SW480 (cell line): ENCODE measurements around the gene NEFH.
A peak's percentile ranks its signal among the peaks of the same experiment; 100 is the strongest.
"Not testable (repeated sequence)": the region's sequence is repeated elsewhere in the genome, so short reads cannot be mapped to it uniquely, and the experiment has no call there.

Experiments
- DNase-seq: peaks from one replicate; pipeline ENCODE4 v3.0.0-alpha.2; 2016; ENCODE audit warnings: low spot score

Gene NEFH, protein sequence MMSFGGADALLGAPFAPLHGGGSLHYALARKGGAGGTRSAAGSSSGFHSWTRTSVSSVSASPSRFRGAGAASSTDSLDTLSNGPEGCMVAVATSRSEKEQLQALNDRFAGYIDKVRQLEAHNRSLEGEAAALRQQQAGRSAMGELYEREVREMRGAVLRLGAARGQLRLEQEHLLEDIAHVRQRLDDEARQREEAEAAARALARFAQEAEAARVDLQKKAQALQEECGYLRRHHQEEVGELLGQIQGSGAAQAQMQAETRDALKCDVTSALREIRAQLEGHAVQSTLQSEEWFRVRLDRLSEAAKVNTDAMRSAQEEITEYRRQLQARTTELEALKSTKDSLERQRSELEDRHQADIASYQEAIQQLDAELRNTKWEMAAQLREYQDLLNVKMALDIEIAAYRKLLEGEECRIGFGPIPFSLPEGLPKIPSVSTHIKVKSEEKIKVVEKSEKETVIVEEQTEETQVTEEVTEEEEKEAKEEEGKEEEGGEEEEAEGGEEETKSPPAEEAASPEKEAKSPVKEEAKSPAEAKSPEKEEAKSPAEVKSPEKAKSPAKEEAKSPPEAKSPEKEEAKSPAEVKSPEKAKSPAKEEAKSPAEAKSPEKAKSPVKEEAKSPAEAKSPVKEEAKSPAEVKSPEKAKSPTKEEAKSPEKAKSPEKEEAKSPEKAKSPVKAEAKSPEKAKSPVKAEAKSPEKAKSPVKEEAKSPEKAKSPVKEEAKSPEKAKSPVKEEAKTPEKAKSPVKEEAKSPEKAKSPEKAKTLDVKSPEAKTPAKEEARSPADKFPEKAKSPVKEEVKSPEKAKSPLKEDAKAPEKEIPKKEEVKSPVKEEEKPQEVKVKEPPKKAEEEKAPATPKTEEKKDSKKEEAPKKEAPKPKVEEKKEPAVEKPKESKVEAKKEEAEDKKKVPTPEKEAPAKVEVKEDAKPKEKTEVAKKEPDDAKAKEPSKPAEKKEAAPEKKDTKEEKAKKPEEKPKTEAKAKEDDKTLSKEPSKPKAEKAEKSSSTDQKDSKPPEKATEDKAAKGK

DNA sequence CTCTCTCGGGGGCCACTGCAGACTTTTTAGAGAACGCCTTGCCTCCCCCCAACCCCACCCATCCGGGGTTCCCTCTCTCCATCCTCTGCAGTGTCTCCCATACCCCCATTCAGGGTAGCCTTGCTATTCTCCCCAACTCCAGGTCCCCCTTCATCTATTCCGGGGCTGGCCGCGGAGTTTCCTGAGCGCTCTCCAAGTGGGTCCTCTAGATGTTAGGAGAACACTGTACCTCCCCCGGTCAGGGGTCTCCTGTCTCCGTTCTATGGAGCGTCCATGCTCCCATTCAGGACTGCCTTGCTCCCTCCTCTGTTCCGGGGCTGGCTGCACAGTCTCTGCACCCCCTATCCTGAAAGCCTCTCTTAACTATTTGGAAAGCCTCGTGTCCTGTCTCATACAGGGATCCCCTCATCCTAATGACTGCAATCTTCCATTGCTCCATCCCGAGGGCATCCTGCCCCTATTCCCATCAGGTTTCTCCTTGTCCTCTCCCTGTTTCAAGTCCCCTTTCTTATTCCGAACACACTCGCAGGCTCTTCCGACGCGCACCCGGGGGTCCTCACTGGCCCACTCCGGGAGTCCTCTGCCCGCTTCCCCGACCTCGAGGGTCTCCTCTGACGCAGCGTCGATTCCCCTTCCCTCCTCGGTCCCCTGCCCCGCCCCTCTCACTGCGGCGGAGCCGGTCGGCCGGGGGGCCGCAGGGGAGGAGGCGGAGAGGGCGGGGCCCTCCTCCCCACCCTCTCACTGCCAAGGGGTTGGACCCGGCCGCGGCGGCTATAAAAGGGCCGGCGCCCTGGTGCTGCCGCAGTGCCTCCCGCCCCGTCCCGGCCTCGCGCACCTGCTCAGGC lies at the start of gene NEFH:
TSS of gene NEFH (plus strand) at position 802 of the 845 bp plus-strand sequence. CDS start 45 bp downstream, outside the sequence.
- no peak for DNase-seq

DNA sequence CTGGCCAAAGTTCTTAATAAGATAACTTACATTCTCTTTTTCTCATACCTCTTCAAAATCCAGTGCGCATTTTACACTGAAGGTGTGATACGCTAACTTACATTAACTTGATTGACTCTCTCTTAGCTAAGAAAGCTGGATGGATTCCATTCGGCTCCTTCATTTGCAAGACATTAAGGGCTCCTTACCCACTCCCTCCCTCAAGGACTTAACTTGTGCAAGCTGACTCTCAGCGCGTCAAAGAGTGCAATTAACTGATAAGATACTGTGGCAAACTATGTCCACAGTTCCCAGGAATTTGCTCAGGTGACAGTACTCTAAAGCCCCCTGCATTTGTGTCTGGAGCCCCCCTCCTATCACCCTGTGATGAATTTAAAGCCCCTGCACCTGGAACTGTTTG lies 48.0 kb upstream of the NEFH start:
- DNase-seq = no peak

GRCh38 chr22:29433856-29434255 lies 46.2 kb upstream of the NEFH start:
- no peak for DNase-seq

DNA sequence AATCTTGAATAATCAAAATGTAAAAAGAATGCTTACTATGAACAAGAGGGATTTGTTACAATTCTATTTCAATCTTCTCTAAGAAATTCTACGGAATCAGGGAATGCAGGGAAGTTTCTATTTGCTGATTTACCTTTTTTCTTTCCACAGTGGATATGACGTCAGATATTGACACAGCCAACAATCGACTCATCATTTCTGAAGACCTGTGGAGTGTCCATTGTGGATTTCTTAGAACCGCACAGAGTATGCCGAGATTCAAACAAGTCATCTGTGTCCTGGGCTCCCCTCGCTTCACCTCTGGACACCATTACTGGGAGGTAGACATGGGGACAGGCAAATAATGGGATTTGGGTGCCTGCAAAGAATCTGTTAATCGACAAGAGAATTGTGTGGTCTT lies 45.7 kb upstream of the NEFH start:
- no peak for DNase-seq

- DNase-seq = no peak
Observed at GRCh38 chr22:29435236-29436136, 44.5 kb upstream of the NEFH start.

DNA sequence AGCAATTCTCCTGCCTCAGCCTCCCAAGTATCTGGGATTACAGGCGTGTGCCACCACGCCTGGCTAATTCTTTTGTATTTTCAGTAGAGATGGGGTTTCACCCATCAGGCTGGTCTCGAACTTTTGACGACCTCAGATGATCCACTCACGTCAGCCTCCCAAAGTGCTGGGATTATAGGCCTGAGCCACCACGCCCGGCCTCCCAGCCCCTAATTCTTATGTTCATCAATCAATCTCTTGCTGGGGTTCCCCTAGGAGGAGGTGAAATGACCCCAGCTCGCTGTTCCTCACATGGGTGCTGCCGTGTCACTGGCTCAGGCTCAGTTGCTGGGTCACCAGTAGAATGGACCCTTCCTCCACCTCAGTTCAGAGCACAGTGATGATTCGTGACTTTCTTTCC lies 41.7 kb upstream of the NEFH start, which contains the start of gene RFPL1:
TSS of gene RFPL1 (plus strand) at position 301 of the 400 bp plus-strand sequence.
- DNase-seq = not testable (repeated sequence)

DNA sequence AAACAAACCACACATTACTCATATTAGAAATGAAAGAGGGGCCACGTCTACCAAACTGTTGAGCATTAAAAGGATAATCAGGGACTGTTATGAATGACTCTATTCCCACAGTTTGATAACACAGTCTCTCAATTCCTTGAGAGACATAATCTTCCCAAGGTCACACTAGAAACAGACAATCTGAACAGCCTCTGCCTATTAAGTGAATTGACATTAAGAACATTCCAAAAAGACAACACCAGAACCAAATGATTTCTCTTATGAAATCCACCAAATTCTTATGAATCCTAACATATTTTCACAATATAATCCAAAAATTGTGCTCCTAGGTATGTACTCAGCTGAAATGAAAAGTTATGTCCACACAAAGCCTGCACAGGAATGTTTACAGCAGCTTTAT lies 37.0 kb upstream of the NEFH start:
- DNase-seq = no peak

- DNase-seq = no peak
Observed at GRCh38 chr22:29443452-29443851, 36.6 kb upstream of the NEFH start.

GRCh38 chr22:29443861-29444792 lies 35.9 kb upstream of the NEFH start:
- DNase-seq = no peak

GRCh38 chr22:29445508-29445907 lies 34.5 kb upstream of the NEFH start:
- DNase-seq = no peak

DNA sequence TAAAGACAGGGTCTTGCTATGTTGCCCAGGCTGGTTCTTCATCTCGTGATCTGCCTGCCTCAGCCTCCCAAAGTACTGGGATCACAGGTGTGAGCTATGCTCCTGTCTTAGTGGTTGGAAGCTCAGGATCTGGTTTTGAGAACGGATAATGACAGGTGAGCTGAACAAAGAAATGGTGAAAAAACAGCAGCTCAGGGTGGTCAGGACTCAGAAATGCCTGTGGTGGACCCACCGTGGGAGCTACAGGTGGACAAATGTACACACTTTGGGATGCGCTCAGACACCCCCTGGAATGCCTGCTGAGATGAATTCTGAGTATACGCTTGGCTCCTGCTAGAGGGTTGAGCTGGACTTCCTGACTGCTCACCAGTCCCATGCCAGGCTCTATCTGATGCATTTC lies 32.1 kb upstream of the NEFH start:
- DNase-seq = no peak

GRCh38 chr22:29449296-29449875 lies 30.6 kb upstream of the NEFH start:
- DNase-seq = no peak

- no peak for DNase-seq
Observed at GRCh38 chr22:29450222-29450621, 29.8 kb upstream of the NEFH start.

GRCh38 chr22:29451863-29452262 lies 28.2 kb upstream of the NEFH start:
- no peak for DNase-seq

- DNase-seq = no peak
Observed at GRCh38 chr22:29454276-29454675, 25.7 kb upstream of the NEFH start.

- DNase-seq = no peak
Observed at GRCh38 chr22:29456211-29456671, 23.8 kb upstream of the NEFH start.

GRCh38 chr22:29457730-29458129 lies 22.3 kb upstream of the NEFH start:
- peak; percentile 62 for DNase-seq

- no peak for DNase-seq
Observed at GRCh38 chr22:29458551-29458950, 21.5 kb upstream of the NEFH start.

DNA sequence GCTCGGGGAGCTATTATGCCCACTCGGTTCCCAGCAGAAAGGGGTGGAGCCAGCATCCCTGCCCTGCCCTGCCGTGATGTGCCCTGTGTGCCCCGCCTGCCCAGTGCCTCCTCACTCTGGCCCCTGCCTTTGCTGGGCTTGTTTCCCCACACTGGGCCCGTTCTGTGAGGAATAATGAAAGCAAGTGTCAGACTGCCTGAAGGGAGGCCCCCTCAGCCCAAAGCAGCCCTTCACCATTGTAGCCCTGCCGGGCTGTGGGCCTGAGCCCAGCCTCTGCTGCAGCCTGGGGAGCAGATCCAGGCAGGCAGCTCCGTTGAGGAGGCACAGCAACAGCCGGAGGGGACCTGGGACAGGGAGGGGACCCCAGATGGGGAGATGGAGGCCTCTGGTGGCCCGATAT lies 20.2 kb upstream of the NEFH start:
- DNase-seq = no peak
